Cardiac fibroblast (primary cell): ENCODE data around the gene BCDIN3D.

Source experiments
- DNase-seq, 2 donors: peaks; one replicate each; pipeline versions ENCODE4 v3.0.0 to v3.0.0-alpha.2; 2010; ENCODE audit warnings: low read depth in 2 of 2
- H3K4me3 ChIP-seq, 2 donors: replicated peaks in 1 of 2; 1 replicate in 1 of 2; 2 replicates in 1 of 2; pipeline ENCODE4 v1.5.1; 2011; ENCODE audit warnings: low read depth in 2 of 2, low read length in 2 of 2, mild to moderate bottlenecking in 2 of 2, moderate library complexity in 1 of 2
- CTCF ChIP-seq: IDR thresholded peaks from one replicate; pipeline ENCODE4 v1.5.1; 2011; ENCODE audit warnings: low read depth, mild to moderate bottlenecking, low read length, inconsistent platforms

Gene BCDIN3D

GRCh38 chr12:49798248-49798647 lies 44.7 kb downstream of the BCDIN3D start:
- no peak overlapping the region for H3K4me3 ChIP-seq
- TF ChIP-seq CTCF, result no peak
- no peak for DNase-seq

GRCh38 chr12:49797449-49797776 lies 45.5 kb downstream of the BCDIN3D start:
- DNase-seq, result no peak
- no peak for TF ChIP-seq CTCF
- no peak overlapping the region for H3K4me3 ChIP-seq

- TF ChIP-seq CTCF, result no peak
- no peak for DNase-seq
Observed at GRCh38 chr12:49796606-49797448, 46.1 kb downstream of the BCDIN3D start.

GRCh38 chr12:49796155-49796554 lies 46.8 kb downstream of the BCDIN3D start:
- no peak for TF ChIP-seq CTCF
- DNase-seq, result no peak
- H3K4me3 ChIP-seq, result no peak overlapping the region

More at GRCh38 chr12:49796606-49797448, 46.1 kb downstream of the BCDIN3D start:
- H3K4me3 ChIP-seq, result no peak overlapping the region

GRCh38 chr12:49795654-49796105 lies 47.2 kb downstream of the BCDIN3D start:
- no peak for TF ChIP-seq CTCF
- H3K4me3 ChIP-seq, result no peak overlapping the region
- DNase-seq, result no peak

GRCh38 chr12:49794811-49795653 lies 47.9 kb downstream of the BCDIN3D start:
- TF ChIP-seq CTCF, result no peak
- H3K4me3 ChIP-seq, result no peak overlapping the region
- no peak for DNase-seq
